ENCODE measurements around the gene PCDH9.

DNA sequence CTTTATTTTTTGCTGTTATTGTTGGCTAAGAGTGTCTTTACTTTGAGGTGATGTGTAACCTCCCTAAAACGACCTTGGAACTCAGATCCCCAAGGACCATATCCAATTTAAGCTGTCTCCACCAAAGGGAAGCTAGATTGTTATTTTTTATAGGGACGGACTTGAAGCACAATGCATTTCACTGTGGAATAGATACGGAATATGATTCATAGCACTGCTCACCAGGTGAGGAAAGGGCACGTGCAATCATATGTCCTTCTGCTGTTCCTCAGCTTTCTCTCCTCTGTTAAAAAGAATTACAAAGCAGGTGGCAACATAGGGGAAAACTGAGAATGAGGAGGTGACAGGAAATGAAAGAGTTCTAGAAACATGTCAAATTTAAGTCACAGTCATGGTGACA, 679.0 kb downstream of the PCDH9 start:
- TF ChIP-seq, protein P1, sequence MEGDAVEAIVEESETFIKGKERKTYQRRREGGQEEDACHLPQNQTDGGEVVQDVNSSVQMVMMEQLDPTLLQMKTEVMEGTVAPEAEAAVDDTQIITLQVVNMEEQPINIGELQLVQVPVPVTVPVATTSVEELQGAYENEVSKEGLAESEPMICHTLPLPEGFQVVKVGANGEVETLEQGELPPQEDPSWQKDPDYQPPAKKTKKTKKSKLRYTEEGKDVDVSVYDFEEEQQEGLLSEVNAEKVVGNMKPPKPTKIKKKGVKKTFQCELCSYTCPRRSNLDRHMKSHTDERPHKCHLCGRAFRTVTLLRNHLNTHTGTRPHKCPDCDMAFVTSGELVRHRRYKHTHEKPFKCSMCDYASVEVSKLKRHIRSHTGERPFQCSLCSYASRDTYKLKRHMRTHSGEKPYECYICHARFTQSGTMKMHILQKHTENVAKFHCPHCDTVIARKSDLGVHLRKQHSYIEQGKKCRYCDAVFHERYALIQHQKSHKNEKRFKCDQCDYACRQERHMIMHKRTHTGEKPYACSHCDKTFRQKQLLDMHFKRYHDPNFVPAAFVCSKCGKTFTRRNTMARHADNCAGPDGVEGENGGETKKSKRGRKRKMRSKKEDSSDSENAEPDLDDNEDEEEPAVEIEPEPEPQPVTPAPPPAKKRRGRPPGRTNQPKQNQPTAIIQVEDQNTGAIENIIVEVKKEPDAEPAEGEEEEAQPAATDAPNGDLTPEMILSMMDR (IDR thresholded peaks at IDR 0.05; ENCODE audit: low read length): no peak
- no peak for TF ChIP-seq EZH2 (IDR thresholded peaks at IDR 0.05; ENCODE audit: borderline replicate concordance, low read length)

Data from OCI-LY1 (cell line).